ENCODE results near the gene ADORA1. TPM values are rescaled to one million over a fixed set of nuclear protein-coding genes. Genes with fewer than 3 reads are reported as not detected.

The ADORA1 gene
- total RNA-seq, 1 donor from 2014 or later, result 7.0 TPM

- Histone ChIP-seq H3K36me3 (ENCODE audit: control insufficient read depth, insufficient read depth, low read length) (no peaks in the 10 kb centered on the region), H3K4me3 (ENCODE audit: low read depth, low read length) (no peak overlapping the region), H3K27me3 (ENCODE audit: control insufficient read depth, insufficient read depth, low read length) (no peaks in the 10 kb centered on the region)
- DNase-seq (ENCODE audit: low read depth), result no peak
- TF ChIP-seq, protein P1, sequence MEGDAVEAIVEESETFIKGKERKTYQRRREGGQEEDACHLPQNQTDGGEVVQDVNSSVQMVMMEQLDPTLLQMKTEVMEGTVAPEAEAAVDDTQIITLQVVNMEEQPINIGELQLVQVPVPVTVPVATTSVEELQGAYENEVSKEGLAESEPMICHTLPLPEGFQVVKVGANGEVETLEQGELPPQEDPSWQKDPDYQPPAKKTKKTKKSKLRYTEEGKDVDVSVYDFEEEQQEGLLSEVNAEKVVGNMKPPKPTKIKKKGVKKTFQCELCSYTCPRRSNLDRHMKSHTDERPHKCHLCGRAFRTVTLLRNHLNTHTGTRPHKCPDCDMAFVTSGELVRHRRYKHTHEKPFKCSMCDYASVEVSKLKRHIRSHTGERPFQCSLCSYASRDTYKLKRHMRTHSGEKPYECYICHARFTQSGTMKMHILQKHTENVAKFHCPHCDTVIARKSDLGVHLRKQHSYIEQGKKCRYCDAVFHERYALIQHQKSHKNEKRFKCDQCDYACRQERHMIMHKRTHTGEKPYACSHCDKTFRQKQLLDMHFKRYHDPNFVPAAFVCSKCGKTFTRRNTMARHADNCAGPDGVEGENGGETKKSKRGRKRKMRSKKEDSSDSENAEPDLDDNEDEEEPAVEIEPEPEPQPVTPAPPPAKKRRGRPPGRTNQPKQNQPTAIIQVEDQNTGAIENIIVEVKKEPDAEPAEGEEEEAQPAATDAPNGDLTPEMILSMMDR (IDR thresholded peaks at IDR 0.05; ENCODE audit: insufficient read depth, low read length, poor library complexity, severe bottlenecking), result no peak
Measured at GRCh38 chr1:203101813-203102634, 25.5 kb upstream of the ADORA1 start.

DNA sequence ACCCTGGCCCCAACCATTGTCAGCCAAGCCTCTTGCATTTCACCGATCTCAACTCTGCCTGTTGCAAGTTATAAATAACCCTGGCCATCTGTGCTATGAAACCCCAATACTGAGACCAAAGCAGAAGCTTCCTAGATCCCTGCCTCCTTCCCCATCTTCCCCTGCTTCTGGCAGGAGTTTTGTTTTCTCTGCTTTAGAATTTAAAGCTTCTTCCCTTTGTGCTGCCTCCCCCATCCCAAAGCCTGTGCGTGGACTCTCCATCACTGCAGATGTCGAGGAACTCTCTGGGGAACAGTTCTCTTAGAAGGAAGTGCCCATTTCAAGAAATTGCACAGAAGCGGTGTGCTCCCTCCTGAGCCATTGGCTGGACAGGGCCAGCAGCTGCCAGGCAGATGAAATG, 24.3 kb upstream of the ADORA1 start:
- TF ChIP-seq, protein P1 (IDR thresholded peaks at IDR 0.05; ENCODE audit: insufficient read depth, low read length, poor library complexity, severe bottlenecking), result no peak
- no peaks in the 10 kb centered on the region for H3K36me3 ChIP-seq (ENCODE audit: control insufficient read depth, insufficient read depth, low read length)
- H3K27me3 ChIP-seq (ENCODE audit: control insufficient read depth, insufficient read depth, low read length), result no peaks in the 10 kb centered on the region
- DNase-seq (ENCODE audit: low read depth), result no peak
- H3K4me3 ChIP-seq (ENCODE audit: low read depth, low read length), result no peak overlapping the region

DNA sequence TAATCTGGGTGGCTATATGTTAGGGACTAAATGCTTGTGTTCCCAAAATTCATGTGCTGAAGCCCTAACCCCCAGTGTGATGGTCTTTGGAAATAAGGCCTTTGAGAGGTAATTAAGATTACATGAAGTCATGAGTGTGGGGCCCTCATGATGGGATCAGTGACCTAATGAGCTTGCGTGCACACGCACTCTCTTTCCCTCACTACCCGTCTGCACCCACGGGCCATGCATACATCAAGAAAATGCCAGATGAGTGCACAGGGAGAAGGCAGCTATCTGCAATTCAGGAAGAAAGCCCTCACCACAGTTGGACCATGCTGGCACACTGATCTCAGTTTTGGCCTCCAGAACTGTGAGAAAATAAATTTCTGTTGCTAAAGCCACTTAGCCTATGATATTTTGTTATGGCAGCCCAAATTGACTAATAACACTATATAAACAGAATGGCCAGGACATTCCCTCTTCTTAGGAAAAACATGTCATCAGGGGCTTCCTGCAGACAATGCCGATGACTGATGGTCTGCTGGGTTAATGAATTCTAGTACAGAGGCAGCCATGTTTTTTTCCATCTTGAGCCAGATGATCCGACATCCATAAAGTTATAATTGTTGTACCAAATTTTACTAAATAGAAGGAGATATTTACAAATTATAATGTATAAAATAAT, 23.6 kb upstream of the ADORA1 start:
- Histone ChIP-seq H3K4me3 (ENCODE audit: low read depth, low read length) (no peak overlapping the region), H3K27me3 (ENCODE audit: control insufficient read depth, insufficient read depth, low read length) (no peaks in the 10 kb centered on the region), H3K36me3 (ENCODE audit: control insufficient read depth, insufficient read depth, low read length) (no peaks in the 10 kb centered on the region)
- no peak for DNase-seq (ENCODE audit: low read depth)
- TF ChIP-seq, protein P1 (IDR thresholded peaks at IDR 0.05; ENCODE audit: insufficient read depth, low read length, poor library complexity, severe bottlenecking), result no peak

DNA sequence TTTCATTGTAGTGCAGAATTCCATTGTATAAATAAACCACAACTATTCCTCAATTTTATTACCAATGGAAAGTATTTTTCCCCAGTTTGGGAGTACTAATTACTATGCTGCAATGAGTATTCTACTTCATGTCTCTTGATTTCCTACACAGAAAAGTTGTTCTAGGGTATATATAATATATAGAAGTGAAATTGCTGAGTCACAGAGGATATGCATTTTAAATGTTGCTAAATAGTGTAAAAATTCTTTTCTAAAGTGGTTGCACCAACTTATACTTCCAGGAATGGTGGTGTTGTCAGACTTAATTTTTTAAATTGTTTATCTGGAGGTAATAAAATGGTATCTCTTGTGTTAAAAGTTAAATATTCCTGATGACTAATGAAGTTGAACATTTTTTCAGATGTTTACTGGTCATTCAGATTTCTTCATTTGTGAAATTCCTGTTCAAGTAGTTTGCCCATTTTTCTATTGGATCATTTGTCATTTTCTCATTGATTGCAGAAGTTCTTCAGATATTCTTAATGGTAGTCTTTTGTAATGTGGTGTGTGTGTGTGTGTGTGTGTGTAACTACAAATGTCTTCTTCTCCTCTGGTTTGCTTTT, 22.6 kb upstream of the ADORA1 start:
- H3K27me3 ChIP-seq (ENCODE audit: control insufficient read depth, insufficient read depth, low read length), result no peaks in the 10 kb centered on the region
- TF ChIP-seq, protein P1 (IDR thresholded peaks at IDR 0.05; ENCODE audit: insufficient read depth, low read length, poor library complexity, severe bottlenecking), result no peak
- no peak for DNase-seq (ENCODE audit: low read depth)

DNA sequence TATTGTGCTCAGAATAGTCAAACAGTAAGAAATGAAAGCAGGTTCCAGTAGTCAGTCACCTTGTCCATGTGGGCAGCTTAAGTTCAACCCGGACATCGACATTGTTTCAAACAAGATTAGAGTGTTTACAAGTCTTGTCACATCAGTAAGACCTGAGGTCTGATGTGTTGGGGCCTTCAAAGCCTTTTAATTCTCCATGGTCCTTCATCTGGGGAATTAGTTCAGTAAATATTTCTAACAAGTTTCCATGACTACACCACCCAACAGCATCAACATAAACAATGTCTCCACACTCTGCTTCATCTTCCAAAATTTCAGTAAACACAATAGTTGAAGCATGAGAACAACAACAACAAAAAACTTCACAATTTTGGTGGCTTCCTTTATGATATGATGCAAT, 15.1 kb upstream of the ADORA1 start:
- no peaks in the 10 kb centered on the region for H3K36me3 ChIP-seq (ENCODE audit: control insufficient read depth, insufficient read depth, low read length)
- H3K27me3 ChIP-seq (ENCODE audit: control insufficient read depth, insufficient read depth, low read length), result peaks cover 26% of the 10 kb centered on the region
- TF ChIP-seq, protein P1 (IDR thresholded peaks at IDR 0.05; ENCODE audit: insufficient read depth, low read length, poor library complexity, severe bottlenecking), result no peak
- H3K4me3 ChIP-seq (ENCODE audit: low read depth, low read length), result no peak overlapping the region
- DNase-seq (ENCODE audit: low read depth), result no peak

More for the DNA sequence above, 22.6 kb upstream of the ADORA1 start:
- no peaks in the 10 kb centered on the region for H3K36me3 ChIP-seq (ENCODE audit: control insufficient read depth, insufficient read depth, low read length)
- H3K4me3 ChIP-seq (ENCODE audit: low read depth, low read length), result no peak overlapping the region

Data from kidney epithelial cell (primary cell).